HG03565 (cell line): Measurements from ENCODE around the gene ARGLU1.

Source experiments
- ATAC-seq: cut with Tn5 transposase; IDR thresholded peaks from one replicate; pipeline ENCODE4 v1.9.1; 2021; ENCODE audit warnings: mild to moderate bottlenecking, moderate library complexity; ENCODE audit not compliant: unreplicated experiment

Gene ARGLU1

DNA sequence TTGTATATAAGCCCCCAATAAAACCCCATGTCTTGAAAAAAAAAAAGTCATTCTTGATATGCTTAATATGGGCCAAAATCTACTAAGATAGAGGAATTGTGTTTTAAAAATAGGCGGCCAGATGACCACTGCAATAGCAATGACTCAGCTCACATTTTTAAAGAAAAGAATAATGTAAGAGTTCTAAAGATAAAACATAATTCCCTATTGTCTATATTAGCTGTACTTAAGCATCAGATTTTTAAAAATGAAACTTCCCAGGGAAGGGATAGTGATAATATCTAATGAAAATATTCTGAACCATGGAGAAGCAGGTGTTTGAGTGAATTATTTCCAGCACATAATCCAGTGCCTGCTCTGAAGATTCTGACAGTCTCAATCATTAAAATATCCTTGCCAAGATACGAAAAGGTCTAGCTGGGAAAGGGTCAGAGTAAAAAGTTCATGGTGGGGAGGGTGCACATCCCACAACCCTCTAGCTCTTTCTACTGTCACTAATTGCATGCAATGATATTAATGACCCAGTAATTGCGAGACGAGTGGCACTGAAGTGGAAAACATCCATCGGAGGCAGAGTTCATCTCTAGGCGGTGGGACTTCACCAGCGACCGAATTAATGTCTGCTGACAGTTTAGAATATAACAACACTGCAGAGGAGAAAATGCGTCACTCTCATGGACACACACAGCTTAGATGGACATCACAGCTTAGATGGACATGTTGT lies 64.0 kb downstream of the ARGLU1 start:
- no peak for ATAC-seq

DNA sequence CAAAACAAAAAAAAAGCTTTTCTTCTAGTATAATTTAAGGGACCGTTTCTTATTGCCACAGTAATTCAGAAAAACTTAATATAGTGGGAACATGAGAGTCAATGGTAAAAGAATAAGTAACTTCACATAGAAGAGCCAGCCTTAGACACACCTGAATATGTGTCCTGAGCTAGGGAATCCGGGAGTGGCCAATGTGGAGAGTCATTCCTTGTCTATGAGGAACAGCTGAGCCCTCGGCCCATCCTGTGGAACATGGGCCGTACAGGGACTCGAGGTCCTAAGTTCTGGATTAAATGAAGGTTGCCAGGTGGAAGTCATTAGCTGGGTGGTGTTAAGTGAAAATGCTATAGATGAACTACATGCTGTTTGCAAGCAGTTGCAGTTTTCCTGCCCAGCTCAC lies 64.7 kb downstream of the ARGLU1 start:
- no peak for ATAC-seq

DNA sequence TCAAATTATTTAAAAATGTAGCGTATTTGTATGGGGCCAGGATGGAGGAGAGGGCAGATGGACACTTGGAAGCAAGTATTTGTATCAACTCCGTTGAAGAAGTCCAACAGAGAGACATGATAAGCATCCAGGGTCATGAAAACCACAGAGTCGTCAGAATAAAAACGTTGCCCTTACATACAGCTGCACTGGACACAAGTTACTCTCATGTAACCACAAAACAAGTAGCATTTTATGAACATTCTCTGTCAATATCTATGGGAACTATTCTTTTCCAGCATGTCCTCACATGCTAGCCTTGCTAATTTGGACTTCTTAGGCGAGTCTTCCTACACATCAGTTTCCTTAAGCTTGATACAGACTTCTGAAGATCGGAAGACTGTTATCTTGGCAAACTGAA lies 67.5 kb downstream of the ARGLU1 start:
- no peak for ATAC-seq

DNA sequence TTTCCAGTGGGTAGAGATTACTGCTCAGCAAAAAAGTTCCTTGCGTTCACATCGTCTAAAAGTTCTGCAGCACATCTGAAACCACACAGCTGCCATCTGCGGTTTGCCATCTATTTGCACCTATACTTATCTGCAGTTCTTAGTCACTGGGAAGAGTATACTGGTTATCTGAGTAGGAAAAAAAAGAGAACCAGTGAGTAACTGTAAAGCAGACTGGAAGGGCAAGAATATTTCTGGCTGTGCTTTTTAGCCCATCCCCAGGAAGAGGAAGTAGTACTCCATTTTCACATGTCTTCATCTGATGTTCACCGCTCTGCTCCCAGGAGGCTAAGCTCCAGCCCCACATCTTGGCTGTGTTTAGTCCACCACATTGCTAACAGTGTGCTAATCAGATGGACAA lies 68.0 kb downstream of the ARGLU1 start:
- ATAC-seq: peak; percentile 83

DNA sequence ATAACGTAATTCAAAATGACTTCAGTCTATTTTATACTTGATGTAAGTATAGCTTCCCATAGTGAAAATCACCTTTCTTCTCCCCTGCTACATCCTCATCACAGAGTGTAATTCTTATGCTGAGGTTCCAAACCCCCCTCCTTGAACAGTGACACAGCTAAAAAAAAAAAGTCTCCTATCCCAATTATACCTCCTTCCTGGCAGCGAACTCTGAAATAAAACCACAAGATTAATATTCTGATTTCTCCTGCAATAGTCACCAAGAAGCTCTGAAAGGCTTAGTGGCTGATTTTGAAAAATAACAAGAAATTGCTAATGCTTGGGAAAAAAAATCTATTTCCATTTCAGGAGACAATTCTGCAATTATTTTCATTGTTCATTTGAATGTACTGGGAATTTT lies 68.8 kb downstream of the ARGLU1 start:
- ATAC-seq: no peak

DNA sequence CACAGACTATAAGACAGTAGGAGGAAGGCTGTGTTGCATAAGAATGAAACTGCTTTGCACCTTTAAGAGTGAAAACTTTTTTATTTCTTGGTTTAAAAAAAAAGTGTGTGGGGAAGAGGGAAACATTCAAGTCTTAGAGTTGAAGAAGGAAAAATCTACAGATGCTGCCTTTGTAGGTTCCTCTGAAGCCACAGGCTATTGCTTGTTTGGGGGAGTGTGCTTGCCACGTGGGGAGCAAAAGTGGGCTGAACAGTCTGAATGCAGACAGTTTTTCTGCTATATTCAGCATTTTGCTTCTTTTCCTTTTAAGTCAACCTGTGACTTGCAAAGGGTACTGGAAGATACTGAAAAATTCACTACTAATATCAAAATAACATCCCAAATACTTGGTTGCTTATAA lies 69.4 kb downstream of the ARGLU1 start:
- no peak for ATAC-seq

DNA sequence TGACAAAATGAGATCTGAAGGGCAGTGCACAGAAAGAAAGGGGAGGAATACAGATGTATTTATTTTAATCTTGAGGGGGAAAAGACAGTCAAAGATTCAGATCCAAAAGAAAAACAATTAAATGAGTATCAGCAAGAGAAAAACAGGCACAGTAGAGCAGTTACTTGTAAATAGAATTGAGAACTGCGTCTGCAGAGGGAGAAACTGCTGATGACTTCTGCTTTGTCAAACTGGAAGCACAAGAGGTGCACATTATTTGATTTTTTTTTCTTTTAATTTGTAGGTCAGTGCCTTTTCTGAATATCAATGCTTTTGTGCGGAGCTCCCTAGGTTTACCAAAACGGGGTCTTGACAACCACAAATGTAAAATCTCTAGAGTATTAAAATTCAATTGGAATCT lies 69.8 kb downstream of the ARGLU1 start:
- ATAC-seq: no peak

DNA sequence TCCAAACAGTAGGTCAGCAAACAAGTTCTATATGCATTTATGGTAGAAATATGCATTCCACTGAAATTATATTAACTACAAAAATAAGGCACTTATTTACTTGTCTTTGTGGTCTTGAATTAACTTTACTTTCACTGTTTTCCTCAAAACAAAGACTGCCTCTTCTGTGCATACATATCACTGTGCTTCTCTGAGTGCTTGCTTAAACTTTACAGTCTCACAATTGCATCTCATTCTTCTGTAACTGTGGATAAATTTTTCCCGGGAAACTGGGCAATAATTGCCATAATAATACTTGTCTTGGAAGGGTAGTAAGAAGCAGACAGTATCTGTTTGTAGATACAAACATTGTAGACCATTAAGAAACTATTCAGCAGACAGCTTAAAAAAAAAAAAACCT lies 70.9 kb downstream of the ARGLU1 start:
- no peak for ATAC-seq

DNA sequence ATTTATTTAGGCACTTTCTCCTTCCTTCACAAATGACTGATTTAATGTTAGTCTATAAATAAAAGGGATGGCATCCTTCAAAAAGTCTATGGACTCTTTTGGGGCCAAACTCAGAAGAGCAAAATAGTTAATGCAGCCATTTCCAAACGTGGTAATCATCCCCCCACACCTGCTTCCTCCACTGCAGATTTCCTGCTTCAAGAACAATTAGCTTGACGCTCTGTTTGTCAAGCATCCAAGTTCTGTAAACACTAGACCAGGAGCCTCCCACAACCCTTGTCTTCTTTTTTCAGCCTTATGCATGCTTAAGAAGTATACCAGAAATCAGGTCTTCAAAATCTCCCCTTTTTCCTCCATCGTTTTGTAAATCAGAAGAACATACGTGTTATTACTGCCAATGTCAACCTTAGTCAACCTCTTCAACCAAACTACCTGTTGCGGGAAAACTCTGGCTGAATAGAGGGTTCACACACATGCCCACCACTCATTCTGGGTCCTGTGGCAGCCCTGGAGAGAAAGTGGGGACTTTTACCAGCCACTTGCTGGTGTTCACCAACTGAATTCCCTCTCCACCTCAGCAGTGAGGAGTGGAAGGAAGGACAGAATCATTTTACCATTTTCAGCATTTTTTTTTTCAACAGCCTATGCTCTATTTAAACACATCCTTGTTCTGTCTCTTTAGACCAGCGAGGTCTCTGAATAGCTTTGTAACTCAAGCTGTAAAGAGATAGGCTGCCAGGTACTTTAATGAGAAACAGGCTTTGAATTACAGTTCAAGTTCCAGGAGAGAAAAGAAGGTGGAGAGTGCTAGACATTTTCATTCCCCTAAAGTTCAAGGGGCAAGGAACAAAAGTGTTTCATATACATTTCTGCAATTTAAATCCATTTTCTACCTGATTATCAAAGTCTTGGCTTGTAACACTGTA lies 71.6 kb downstream of the ARGLU1 start:
- no peak for ATAC-seq

DNA sequence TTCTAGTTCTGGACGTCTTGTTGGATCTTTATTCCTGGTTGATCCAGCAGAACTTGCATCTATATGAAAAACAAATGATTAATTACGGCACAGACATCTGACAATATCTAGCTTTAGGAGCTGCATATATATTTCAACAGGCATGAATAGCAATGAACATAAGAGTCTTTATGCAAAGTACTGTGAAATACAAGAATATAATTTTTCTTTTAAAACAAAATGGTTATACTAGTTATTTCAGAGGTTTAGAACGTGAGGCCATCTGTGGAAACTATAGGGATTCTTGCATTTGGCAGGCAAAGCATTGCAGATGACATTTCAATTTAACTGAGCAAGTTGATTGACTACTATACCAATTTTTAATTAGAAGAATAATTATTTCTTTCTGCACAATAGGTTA lies 73.0 kb downstream of the ARGLU1 start:
- no peak for ATAC-seq

DNA sequence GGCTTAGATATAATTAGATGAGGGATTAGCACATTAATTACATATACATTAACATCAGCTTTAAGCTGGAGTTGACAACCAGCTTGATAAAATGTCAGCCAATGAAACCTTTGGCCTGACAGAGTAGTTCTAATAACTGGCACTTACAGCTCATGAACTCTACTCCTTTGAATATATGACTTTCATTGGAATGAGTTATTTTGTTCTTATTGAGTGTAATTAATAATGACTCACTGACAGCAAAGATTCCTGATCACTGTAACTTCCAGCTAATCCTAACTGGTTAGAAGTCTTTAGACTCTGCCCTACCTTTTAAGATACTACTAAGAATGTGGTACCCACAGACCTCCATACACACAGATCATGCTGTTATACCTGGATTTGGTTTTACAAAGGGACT lies 73.4 kb downstream of the ARGLU1 start:
- no peak for ATAC-seq

DNA sequence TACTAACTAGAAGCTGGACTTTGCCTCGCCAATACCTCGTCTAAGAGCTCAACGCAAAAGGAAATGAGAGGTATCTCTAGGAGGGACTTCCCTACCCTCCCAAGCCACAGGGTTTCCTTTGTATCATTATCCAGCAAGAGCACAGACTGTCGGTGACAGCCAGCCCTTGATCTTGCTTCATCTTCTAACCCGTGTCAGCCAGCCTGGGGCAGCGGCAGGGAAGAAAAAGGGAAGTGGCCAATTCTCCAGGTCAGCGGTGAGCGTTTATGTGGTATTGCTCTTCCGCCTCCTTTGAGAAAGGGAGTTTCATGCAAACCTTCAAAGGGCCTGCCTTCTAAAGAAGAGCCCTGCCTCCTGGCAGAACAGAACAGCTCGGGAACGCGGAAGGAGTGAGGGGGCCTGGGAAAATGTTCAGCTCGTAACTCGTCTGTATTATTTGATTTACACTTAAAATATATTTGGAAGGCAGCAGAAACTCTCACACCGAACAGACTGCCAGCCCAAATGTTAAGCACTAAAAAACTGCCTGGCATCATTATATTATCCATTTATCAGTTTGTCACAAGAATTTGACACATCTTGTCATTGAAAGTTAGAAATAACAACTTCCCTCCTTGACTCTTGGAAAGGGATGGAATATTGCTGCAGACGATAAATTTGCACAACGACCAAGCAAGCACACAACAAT lies 74.3 kb downstream of the ARGLU1 start:
- peak; percentile 92 for ATAC-seq

DNA sequence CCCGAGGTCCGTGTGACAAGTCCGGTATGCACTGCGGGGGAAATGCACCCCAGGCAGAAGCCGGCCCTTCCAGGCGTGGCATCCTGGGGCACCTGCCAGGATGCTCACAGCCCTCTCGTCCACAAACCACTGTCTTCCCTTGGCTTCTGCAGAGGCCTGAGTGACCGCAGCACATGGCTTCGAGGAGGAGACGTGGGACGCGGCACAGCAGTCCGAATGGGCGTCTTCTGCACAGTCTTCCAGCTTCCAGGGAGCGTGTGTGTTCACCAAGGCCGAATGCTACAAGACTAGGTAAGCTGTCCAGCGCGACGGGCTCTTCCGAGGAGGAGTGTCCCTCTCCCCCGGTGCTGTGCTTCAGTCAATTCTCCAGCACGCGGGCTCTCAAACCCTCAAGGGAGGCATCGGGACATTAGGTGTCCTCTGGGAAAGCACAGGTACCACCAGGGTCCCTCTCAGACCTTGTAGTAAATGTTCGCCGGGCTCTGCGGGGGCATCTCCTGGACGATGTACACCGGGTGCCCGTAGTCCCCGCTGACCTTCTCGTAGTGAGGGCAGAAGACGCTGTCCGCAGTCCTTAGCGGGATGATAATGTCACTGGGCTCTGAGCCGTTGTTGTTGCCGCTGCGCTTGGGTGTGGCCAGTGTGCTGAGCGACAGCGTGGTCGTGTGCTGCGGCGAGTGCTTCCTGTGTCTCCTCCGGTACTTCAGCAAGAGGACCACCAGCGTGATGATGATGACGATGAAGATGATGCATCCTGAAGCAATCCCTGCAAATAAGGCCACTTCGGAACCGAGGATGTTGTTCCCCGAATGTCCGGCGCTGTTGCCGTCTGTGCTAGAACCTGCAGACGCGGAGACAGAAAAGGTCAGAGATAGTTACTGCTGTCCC lies 75.1 kb downstream of the ARGLU1 start:
- no peak for ATAC-seq

DNA sequence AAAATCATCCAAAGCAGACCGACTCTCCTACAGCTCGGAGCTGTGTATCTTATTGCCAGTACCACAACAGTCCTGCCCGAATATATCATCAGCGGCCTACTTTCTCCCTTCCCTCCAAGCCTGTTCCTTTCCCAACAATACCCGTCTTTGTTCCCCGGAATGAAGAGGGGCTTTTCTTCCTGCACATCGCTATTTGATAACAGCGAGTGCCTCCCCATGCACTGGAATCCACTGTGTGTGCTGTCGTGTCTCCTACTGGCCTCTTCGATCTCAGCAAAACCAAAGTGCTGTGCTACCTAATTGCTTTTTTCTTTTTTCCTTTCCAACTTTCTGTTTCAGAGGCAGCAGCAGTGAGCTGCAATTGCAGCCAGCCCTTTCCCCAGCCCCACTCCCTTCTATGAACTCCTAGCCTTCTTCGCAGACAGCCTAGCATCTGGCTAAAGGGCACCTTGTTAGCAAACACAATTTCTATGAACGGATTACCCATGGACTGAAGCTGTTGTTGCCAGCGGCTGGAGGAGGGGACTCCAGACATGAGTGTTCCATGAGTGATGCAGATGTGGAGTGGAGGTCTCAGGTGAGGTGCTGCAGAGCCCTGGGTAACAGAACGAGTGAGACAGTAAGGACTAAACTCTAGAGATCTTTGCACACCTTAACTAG lies 75.9 kb downstream of the ARGLU1 start:
- no peak for ATAC-seq
